ENCODE results near the gene TRA2A. TPM values are rescaled to one million over a fixed set of nuclear protein-coding genes. Genes with fewer than 3 reads are reported as not detected.
"Not testable (repeated sequence)": the region's sequence is repeated elsewhere in the genome, so short reads cannot be mapped to it uniquely, and the experiment has no call there.

Gene TRA2A
- total and polyA plus RNA-seq, 12 donors, result 13.2 to 190 (median 62.5) TPM

GRCh38 chr7:23524473-23524872, 7.3 kb downstream of the TRA2A start:
- TF ChIP-seq POLR2A (IDR thresholded peaks at IDR 0.05), result no peak
- no peak for TF ChIP-seq CTCF (IDR thresholded peaks at IDR 0.05)
- peaks cover 0 to 21% of the 10 kb centered on the region in 2 donors for H3K36me3 ChIP-seq (replicated peaks in 1 of 2)
- no peak overlapping the region for H3K27ac ChIP-seq
- H3K4me1 ChIP-seq (replicated peaks in 1 of 2), result peaks cover 4 to 68% of the 10 kb centered on the region in 2 donors
- no peaks in the 10 kb centered on the region for H3K27me3 ChIP-seq
- peak in 1 of 7 donors; percentile 31 for DNase-seq
- no peak overlapping the region for H3K4me3 ChIP-seq
- intact Hi-C loops (cut with DNase I), result no loop called here
- H3K9me3 ChIP-seq (replicated peaks in 1 of 3), result no peaks in the 10 kb centered on the region
- WGBS, 4 donors, result 93 to 98% (median 95%) methylated on average over 5 to 7 of the region's 7 CpGs

DNA sequence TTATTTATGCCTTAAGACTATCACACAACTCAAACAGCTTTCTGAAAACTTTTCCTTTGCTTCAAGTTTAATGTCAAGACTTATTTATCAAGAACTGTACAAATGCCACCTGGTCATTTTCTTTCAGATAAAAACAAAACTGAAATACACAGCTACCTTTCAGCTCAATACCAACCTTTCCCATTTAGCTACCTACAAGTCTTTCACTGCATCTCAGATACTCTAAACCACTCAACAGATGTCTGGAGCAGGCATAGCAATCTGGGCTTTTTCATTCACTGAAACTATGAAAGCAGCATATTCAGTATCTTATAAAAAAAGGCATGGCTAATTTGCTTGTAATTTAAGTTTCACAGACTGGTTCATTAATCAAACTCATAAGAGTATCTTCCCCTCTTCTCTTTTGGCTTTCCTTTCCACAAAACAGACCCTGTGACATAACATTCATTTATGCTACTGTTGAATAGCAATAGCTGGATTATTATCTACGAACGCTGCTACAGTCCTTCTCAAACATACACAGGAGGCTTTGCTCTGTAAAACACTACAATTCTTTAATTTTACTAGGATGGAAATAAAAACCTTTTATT, 8.2 kb downstream of the TRA2A start:
- peaks cover 0 to 30% of the 10 kb centered on the region in 2 donors for H3K36me3 ChIP-seq (replicated peaks in 1 of 2)
- intact Hi-C loops (cut with DNase I), result no loop called here
- TF ChIP-seq CTCF (IDR thresholded peaks at IDR 0.05), result no peak
- no peak for TF ChIP-seq POLR2A (IDR thresholded peaks at IDR 0.05)
- WGBS, 4 donors, result 48 to 53% (median 50%) methylated on average over 2 of the region's 2 CpGs
- no peaks in the 10 kb centered on the region for H3K9me3 ChIP-seq (replicated peaks in 1 of 3)
- no peak overlapping the region for H3K27ac ChIP-seq
- H3K4me1 ChIP-seq (replicated peaks in 1 of 2), result peaks cover 4 to 59% of the 10 kb centered on the region in 2 donors
- no peak for DNase-seq
- no peaks in the 10 kb centered on the region for H3K27me3 ChIP-seq
- no peak overlapping the region for H3K4me3 ChIP-seq

GRCh38 chr7:23520582-23520981, 11.2 kb downstream of the TRA2A start:
- DNase-seq, result peak in 1 of 7 donors; percentile 36
- 95 to 98% (median 97%) methylated on average over 7 of the region's 7 CpGs for WGBS, 4 donors
- Histone ChIP-seq H3K9me3 (replicated peaks in 1 of 3) (no peaks in the 10 kb centered on the region), H3K36me3 (replicated peaks in 1 of 2) (peaks cover 0 to 54% of the 10 kb centered on the region in 2 donors), H3K4me3 (no peak overlapping the region), H3K4me1 (replicated peaks in 1 of 2) (peaks cover 4 to 34% of the 10 kb centered on the region in 2 donors), H3K27me3 (no peaks in the 10 kb centered on the region), H3K27ac (no peak overlapping the region)
- TF ChIP-seq CTCF (IDR thresholded peaks at IDR 0.05), result no peak
- no peak for TF ChIP-seq POLR2A (IDR thresholded peaks at IDR 0.05)
- intact Hi-C loops (cut with DNase I), result no loop called here

DNA sequence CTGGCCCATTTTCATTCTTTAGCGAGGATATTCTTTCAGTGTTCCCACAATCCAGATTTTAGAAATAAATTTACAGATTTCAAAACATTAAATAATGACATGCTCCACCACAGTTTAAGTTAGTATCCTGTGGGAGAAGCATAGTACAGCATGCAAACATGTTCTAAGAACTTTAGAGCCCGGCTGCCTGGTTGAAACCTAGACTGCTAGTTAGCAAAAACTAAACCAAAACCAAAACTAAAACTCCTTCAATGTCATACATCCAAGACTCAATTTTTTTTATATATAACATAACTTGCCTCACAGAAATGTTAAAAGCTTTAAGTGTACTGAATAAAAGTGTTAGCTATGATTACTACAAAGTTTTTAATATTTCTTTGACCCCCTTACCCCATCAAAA, 17.0 kb downstream of the TRA2A start:
- DNase-seq, result no peak
- H3K27me3 ChIP-seq, result no peaks in the 10 kb centered on the region
- TF ChIP-seq POLR2A (IDR thresholded peaks at IDR 0.05) (no peak), CTCF (IDR thresholded peaks at IDR 0.05) (no peak)
- no peak overlapping the region for H3K27ac ChIP-seq
- peaks cover 0 to 92% of the 10 kb centered on the region in 2 donors for H3K36me3 ChIP-seq (replicated peaks in 1 of 2)
- no peaks in the 10 kb centered on the region for H3K4me1 ChIP-seq (replicated peaks in 1 of 2)
- WGBS, 4 donors, result 91 to 100% (median 96%) methylated on average over 2 of the region's 2 CpGs
- intact Hi-C loops (cut with DNase I), result no loop called here
- no peak overlapping the region for H3K4me3 ChIP-seq
- H3K9me3 ChIP-seq (replicated peaks in 1 of 3), result no peaks in the 10 kb centered on the region

DNA sequence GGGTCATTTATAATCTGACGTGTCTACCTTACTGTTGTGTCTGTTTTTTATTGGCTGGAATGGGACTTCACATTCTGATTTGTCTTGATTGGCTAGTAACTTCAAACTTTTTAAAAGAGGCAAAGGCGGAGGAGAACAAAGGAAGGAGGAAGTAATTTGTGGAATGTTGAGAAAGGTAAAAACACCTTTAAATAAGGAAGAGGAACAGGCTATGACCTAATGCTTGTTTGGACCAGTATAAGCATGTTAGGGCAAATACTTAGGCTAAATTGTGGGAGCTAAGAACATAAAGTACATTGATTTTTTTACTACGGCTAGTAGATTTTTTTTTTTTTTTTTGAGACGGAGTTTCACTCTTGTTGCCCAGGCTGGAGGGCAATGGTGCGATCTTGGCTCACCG, 18.0 kb downstream of the TRA2A start:
- H3K27ac ChIP-seq; H3K9me3 ChIP-seq (replicated peaks in 1 of 3); intact Hi-C loops (cut with DNase I); DNase-seq; H3K4me3 ChIP-seq; H3K27me3 ChIP-seq; H3K4me1 ChIP-seq (replicated peaks in 1 of 2): not testable (repeated sequence)
- peaks cover 0 to 92% of the 10 kb centered on the region in 2 donors for H3K36me3 ChIP-seq (replicated peaks in 1 of 2)
- 89 to 93% (median 92%) methylated on average over 6 of the region's 6 CpGs for WGBS, 4 donors
